GM12891 (cell line): ENCODE results near the gene EIF3I. TPM values are rescaled to one million over a fixed set of nuclear protein-coding genes. Genes with fewer than 3 reads are reported as not detected.

Source experiments
- DNase-seq: peaks from one replicate; pipeline ENCODE4 v3.0.0; 2011; ENCODE audit warnings: low spot score; ENCODE audit not compliant: insufficient read length
- FAIRE-seq: peaks from 2 replicates; lab custom pipeline; 2011; peaks lifted over from hg19 to GRCh38; lab: Jason Lieb, UNC
- PAX5 ChIP-seq: IDR thresholded peaks from 2 replicates; pipeline ENCODE4 v1.6.1; 2011; ENCODE audit warnings: low read length, moderate library complexity, mild to moderate bottlenecking; ENCODE audit not compliant: insufficient read depth, severe bottlenecking
- POLR2A ChIP-seq: IDR thresholded peaks from 2 replicates; pipeline ENCODE4 v1.6.1; 2011; ENCODE audit warnings: low read depth, low read length, control low read depth
- POLR2AphosphoS5 ChIP-seq: IDR thresholded peaks from 2 replicates; pipeline ENCODE4 v1.6.1; 2011; ENCODE audit warnings: low read depth, low read length, control low read depth
- POU2F2 ChIP-seq: IDR thresholded peaks from 2 replicates; pipeline ENCODE4 v1.6.1; 2011; ENCODE audit warnings: low read depth, mild to moderate bottlenecking, control low read depth, low read length, moderate library complexity
- SPI1 ChIP-seq: IDR thresholded peaks from 2 replicates; pipeline ENCODE4 v1.6.1; 2011; ENCODE audit warnings: low read depth, low read length, control low read depth
- TAF1 ChIP-seq: IDR thresholded peaks from 2 replicates; pipeline ENCODE4 v1.6.1; 2011; ENCODE audit warnings: low read depth, low read length, control low read depth
- polyA plus RNA-seq: library from polyadenylated mRNA; unstranded; fragments of >200 nt; gene quantifications from one replicate; pipeline ENCODE4 v1.2.1, GENCODE V29; 2012; ENCODE audit warnings: low read depth, missing spikeins, inconsistent platforms; ENCODE audit not compliant: missing spikeins

Gene EIF3I
- polyA plus RNA-seq: 180 TPM

DNA sequence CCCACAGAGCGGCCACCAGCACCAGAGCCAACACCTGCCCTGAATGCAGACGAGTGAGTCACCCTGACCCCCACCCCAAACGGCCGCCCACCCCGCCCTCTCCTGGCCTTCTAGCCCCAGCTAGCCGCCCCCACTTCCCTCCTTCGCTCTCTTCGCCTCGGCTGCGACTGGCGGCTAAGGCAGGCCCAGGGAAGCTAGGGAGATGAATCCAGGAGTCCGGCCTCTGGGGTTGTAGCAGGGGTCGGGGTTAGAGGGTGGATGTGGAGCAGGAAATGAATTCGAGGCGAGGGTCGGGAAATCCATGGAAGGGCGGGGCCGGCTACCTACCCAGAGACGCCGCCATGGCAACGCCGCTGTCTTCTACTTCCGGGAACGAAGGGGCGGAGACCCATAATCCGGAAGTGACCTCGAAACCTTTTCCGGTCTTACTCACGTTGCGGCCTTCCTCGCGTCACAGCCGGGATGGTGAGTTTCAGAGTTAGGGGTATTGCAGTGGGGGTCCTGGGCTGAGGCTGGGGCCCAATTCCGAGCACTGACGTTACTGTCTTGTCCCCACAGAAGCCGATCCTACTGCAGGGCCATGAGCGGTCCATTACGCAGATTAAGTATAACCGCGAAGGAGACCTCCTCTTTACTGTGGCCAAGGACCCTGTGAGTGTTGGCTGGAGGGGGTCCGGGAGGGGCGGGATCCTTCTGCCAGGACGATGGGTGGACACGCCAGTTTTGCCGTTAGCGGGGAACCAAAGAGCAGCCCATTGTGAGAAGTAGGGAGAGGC lies at the start of gene EIF3I, which contains the start of gene TMEM234:
EIF3I (plus strand) TSS at position 428 of the 776 bp plus-strand sequence; CDS start at position 463, 35 bp downstream.
TMEM234 (minus strand) TSS at position 374 of the 776 bp plus-strand sequence; CDS start at position 343, 31 bp downstream.
- TF ChIP-seq POLR2A (peak; percentile 87), POLR2AphosphoS5 (peak; percentile 90), POU2F2 (no peak), PAX5 (no peak), TAF1 (peak; percentile 86), SPI1 (peak; percentile 25; the same call in 1 of the 2 replicates)
- FAIRE-seq (peak; percentile 95), DNase-seq (peak; percentile 92)

DNA sequence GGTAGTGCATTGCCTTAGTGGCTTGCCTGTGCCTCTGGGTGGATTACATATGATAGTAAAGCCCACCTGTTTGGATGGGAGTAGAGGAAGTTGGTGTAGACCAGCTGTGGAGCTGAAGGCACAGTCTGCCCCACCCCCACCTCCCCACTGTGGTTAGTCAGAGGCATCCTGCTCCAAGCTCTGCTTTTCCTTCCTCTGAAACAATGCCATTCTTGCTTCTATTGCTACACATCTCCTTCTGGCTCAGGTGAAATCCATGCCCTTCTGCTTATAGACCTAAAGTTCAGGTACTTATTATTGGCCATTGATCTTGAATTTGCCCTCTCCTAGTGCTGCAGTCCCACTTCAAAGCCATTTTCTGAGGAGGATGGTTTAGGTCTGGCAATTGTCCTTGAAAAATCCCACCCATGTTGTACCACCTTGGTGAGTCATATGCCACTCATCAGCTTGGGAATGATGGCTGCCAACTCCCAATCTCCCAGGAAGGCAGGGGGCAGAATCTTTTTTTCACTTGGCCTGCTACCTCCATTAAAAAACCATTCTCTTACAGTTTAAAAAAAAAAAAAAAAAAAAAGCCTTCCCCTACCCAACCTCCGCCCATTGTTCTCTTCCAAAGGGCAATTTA lies 49.5 kb upstream of the EIF3I start:
- FAIRE-seq: peak; percentile 51
- TF ChIP-seq TAF1 (no peak), POLR2AphosphoS5 (no peak), POU2F2 (no peak), POLR2A (no peak), SPI1 (no peak)
- DNase-seq: no peak

DNA sequence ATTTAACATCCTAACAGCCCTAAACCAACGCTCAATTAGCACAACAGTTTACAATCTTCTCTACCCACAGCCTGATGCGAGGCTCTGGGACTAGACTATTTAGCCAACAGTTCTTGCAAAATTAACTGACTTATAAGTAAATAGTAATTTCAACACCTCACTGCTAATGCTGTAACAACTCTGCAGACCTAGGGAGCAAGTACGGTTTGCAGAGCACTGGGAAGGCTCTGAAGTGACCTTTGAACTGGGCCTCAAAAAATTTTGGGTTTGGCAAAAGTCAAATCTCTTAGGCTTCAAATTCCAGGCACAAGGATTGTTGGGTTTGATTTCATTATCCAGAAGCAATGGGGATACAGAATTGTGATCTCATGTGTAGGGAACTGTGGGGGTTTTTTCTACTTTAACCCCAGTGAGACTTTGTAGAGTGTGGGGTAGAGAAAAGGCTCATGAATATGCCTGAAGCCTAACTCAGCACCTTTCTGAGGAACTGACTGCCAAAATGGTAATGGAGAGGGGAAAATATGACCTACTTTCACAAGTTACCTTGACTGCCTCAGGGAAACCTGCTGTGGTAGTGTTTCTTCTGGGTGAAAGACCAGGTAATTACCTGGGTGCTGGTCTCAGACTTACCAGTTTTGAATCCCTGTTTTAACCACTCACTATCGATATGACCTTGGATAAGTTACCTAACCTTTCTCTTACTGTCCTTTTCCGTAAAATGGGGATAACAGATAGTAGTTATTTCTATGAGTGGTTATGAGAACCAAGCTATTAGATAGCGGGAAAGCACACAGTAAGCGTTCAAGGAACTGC lies 43.6 kb upstream of the EIF3I start:
- DNase-seq (no peak), FAIRE-seq (no peak)

DNA sequence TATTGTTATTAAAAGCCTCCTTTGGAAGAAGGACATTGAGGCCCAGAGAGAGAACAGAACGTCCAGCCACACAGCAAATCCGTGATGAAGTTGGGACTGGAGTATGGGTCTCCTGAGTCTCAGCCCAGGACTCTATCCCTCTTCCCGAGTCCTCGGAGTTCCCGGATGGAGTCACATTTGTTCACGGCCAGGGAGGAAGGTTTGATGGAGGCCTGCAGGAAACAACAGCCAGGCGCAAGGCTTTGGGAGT lies 43.1 kb upstream of the EIF3I start:
- no peak for DNase-seq
- TF ChIP-seq SPI1: no peak
- no peak for TF ChIP-seq POLR2A
- TF ChIP-seq TAF1: no peak
- no peak for TF ChIP-seq POLR2AphosphoS5
- no peak for TF ChIP-seq PAX5
- TF ChIP-seq POU2F2: no peak
- FAIRE-seq: no peak

More for the DNA sequence above, 43.6 kb upstream of the EIF3I start:
- TF ChIP-seq POU2F2 (no peak), POLR2A (no peak; the same call in 1 of the 2 replicates), POLR2AphosphoS5 (no peak), PAX5 (no peak)

DNA sequence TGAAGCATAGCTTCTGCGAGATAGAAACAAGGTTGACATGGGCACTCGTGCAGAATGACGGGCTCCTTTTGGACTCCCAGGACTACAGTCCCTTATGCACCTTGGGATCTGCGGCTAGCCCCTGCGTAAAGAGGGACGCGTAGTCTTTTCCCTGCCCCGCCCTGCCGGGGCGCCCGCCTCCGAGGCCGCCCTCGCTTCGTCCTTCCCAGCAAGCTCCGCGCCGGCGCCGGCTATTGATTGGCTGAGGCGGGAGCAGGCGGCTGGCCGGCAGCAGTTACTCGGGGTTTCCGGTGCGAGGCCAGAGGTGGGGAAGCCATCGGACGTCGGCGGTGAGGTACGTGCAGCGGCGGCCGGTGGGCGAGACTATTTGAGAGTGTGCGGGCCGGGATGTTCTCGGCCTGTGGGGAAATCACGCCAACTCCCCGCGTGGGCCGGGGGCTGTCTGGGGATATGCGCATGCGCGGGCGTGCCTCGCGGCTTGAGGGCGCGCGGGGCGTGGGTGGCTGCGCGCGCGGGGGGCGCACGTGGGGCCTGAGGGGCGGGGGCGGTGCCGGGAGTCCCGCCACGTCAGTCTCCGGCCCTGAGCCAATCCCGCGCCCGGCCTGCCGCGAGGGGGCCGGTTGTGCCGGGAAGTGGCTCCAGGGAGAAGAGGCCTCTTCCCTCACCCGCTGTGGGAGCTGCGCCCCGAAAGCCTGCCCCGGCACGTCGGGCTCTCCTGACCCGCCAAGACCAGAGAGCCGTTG lies 42.6 kb upstream of the EIF3I start, which contains the start of gene TXLNA:
TXLNA (plus strand) TSS at position 233 of the 743 bp plus-strand sequence. CDS start 671 bp downstream, outside the sequence.
- TF ChIP-seq POU2F2 (peak; percentile 80; the same call in 1 of the 2 replicates), POLR2AphosphoS5 (peak; percentile 95), PAX5 (peak; percentile 14), TAF1 (peak; percentile 59; the same call in 1 of the 2 replicates), SPI1 (no peak), POLR2A (peak; percentile 86)
- DNase-seq: peak; percentile 96
- peak; percentile 89 for FAIRE-seq

DNA sequence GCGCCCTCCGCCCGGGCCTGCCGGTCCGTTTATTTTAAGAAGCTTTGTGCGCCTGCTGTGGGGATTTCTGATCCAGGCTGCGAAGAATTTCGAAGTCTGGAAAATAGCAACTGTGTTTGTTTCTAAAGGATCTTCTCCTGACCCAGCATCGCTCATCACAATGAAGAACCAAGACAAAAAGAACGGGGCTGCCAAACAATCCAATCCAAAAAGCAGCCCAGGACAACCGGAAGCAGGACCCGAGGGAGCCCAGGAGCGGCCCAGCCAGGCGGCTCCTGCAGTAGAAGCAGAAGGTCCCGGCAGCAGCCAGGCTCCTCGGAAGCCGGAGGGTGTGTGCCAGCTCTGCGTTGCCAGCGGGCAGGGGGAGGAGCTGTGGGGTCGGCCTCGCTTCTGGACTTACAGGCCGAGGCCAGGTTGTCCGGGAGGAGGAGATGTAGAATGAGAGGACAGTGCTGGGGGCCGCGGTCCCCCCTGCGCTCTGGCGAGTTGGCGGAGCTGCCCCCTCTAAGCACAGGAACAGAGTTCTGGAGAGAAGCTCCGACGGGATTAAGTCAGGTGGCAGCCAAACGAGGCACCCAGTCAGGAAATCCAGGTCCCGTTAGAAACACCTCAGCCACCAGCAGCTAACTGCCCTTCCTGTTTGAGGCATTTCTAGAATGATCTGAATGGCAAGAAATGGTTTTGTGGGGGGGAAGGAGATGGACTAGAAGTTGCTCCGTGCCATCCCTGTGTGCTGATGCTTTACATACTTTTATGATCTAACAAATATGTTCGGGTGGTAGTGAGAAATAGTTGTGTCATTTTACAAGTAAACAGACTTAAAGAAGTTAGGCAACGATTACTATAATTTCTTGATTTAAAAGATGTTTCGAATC lies 41.8 kb upstream of the EIF3I start:
- FAIRE-seq (no peak), DNase-seq (peak; percentile 35)
- no peak for TF ChIP-seq POLR2AphosphoS5
- TF ChIP-seq POU2F2: no peak
- TF ChIP-seq SPI1: 0 out of 2 replicates have a peak, but pooled peaks have one; percentile 4

DNA sequence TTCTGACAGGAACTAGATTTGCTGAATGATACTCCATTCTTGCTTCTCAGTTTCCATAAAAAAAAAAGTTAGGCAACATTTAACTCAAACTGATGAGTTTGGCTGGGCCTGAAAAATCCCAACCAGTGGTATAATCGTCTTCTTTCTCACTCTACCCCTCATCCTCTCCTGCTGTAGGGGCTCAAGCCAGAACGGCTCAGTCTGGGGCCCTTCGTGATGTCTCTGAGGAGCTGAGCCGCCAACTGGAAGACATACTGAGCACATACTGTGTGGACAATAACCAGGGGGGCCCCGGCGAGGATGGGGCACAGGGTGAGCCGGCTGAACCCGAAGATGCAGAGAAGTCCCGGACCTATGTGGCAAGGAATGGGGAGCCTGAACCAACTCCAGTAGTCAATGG lies 41.1 kb upstream of the EIF3I start:
- no peak for DNase-seq
- TF ChIP-seq POU2F2: no peak
- no peak for TF ChIP-seq POLR2A
- TF ChIP-seq SPI1: no peak
- TF ChIP-seq POLR2AphosphoS5: no peak
- no peak for FAIRE-seq

DNA sequence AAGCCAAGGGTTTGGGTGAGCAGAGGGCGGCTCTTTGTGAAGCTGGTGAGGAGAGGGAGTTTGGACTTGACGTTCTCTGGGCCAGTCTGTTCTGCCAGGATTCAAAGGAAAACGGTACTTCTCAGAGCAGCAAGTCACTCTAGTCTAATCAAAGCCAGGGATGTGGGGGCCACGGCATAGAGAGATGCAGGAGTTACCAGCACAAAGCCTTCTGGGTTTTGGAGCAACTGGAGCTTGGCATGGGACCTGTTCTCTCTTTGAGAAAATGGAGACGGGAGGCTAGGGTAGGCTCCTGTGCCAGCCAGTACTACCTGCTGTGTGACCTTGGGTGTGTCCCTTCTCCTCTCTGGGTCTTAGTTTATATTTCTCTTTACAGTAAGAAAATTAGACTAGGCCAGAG lies 40.6 kb upstream of the EIF3I start:
- no peak for FAIRE-seq
- TF ChIP-seq POLR2A (no peak), POLR2AphosphoS5 (no peak), SPI1 (no peak), PAX5 (no peak), TAF1 (no peak), POU2F2 (no peak)
- DNase-seq: no peak
